ENCODE data around the gene COMP.

The COMP gene

GRCh38 chr19:18751571-18751970, 39.5 kb downstream of the COMP start:
- ATAC-seq, result no peak
- TF ChIP-seq SNAI2 (CRISPR knock-in tag; IDR thresholded peaks at IDR 0.05) (no peak), TOX (CRISPR knock-in tag; IDR thresholded peaks at IDR 0.05; ENCODE audit: borderline replicate concordance) (no peak), PPARA (CRISPR knock-in tag; IDR thresholded peaks at IDR 0.05; ENCODE audit: borderline replicate concordance) (no peak), ZNF565 (CRISPR knock-in tag; conservative IDR thresholded peaks at IDR 0.05; ENCODE audit: low read depth) (no peak), GLIS3 (CRISPR knock-in tag; IDR thresholded peaks at IDR 0.05) (no peak), ZFP30 (CRISPR knock-in tag; IDR thresholded peaks at IDR 0.05) (no peak), ZFP3 (CRISPR knock-in tag; IDR thresholded peaks at IDR 0.05) (no peak), PATZ1 (CRISPR knock-in tag; IDR thresholded peaks at IDR 0.05; ENCODE audit: borderline replicate concordance) (no peak), ESRRG (CRISPR knock-in tag; IDR thresholded peaks at IDR 0.05) (no peak)

DNA sequence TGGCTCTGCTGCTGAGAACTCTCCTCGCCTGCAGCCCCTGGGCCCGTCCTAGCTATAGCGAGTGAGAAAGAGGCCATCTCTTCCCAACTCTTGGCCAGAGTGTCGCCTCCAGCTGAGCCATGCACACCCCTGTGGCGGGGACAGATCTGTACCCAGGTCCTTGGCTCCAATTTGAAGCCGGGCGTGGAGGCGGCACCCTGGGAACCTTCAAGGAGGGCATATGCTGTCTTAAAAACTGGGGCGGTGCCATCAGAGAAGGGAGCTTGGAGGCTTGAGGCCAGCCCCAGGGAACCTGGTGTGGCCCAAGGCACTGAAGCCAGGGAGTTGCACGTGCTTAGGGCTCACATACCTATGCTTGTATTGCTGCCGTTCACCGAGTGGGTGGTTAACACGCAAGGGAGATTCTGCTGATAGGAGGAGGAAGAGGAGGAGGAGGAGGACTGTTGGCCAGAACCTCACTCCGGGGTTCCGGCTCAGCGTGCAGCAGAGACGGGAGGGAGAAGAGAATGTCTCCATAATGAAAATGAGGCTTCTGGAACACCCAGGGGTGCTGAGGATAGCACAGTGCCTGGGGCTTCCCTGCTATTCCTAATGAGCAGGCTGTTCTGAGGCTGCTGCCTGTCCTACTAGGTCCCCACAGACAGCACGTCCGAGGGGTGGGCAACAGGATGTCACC, 40.7 kb downstream of the COMP start:
- no peak for ATAC-seq
- TF ChIP-seq ZNF8 (CRISPR knock-in tag; IDR thresholded peaks at IDR 0.05), result no peak
- TF ChIP-seq ZFP30 (CRISPR knock-in tag; IDR thresholded peaks at IDR 0.05), result no peak
- no peak for TF ChIP-seq PPARA (CRISPR knock-in tag; IDR thresholded peaks at IDR 0.05; ENCODE audit: borderline replicate concordance)
- no peak for TF ChIP-seq BACH2 (CRISPR knock-in tag; IDR thresholded peaks at IDR 0.05; ENCODE audit: borderline replicate concordance)
- no peak for TF ChIP-seq RARB (CRISPR knock-in tag; IDR thresholded peaks at IDR 0.05)
- TF ChIP-seq SNAI2 (CRISPR knock-in tag; IDR thresholded peaks at IDR 0.05), result no peak
- no peak for TF ChIP-seq ISL1 (CRISPR knock-in tag; IDR thresholded peaks at IDR 0.05)
- TF ChIP-seq ZNF70 (CRISPR knock-in tag; IDR thresholded peaks at IDR 0.05), result no peak
- no peak for TF ChIP-seq PATZ1 (CRISPR knock-in tag; IDR thresholded peaks at IDR 0.05; ENCODE audit: borderline replicate concordance)
- TF ChIP-seq OSR1 (CRISPR knock-in tag; IDR thresholded peaks at IDR 0.05), result no peak
- TF ChIP-seq GLIS3 (CRISPR knock-in tag; IDR thresholded peaks at IDR 0.05), result no peak
- TF ChIP-seq CSDC2 (CRISPR knock-in tag; IDR thresholded peaks at IDR 0.05), result no peak
- TF ChIP-seq TSHZ2 (CRISPR knock-in tag; IDR thresholded peaks at IDR 0.05), result no peak
- TF ChIP-seq ZNF565 (CRISPR knock-in tag; conservative IDR thresholded peaks at IDR 0.05; ENCODE audit: low read depth), result no peak

DNA sequence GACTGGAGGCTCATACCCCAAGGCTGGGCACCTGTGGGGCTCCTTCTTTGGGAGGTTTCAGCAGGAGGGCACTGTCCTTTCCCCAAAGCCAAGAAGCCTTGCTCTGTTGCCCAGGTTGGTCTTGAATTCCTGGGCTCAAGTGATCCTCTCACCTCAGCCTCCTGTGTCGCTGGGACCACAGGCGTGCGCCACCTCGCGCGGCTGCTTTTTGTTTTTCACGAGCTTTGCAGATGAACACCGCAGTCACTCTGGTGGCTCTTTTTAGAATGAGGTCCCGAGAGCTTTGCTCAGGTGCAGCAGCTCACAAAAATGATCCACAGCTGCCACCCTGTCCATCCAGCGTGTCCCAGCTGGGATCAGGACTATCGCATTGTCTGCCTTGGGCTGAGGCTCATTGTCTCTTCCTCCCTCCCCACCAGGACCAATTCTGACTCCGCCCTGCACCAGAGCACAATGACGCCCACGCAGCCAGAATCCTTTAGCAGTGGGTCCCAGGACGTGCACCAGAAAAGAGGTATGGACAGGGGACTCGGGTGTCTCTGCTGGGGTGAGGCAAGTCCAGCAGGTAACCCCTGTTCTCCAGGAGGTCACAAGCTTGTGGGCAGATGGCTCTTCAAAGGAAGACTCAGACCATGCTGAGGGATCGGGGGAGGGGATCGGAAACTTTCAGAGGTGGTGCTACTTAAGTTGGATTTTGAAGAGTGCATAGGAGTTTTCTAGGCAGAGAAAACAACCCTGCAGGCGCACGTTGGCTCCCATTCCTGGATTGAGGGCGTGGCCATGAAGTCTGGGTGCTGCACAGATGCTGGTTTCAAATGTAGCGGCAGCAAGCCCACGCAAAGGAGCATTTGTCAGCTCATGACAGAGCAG, 41.5 kb downstream of the COMP start:
- no peak for TF ChIP-seq ESRRG (CRISPR knock-in tag; IDR thresholded peaks at IDR 0.05)
- peak; percentile 88 for TF ChIP-seq ZFP3 (CRISPR knock-in tag; IDR thresholded peaks at IDR 0.05)
- no peak for ATAC-seq

- ATAC-seq, result no peak
- no peak for TF ChIP-seq CSRNP3 (CRISPR knock-in tag; IDR thresholded peaks at IDR 0.05)
- TF ChIP-seq ZC3H10 (CRISPR knock-in tag; IDR thresholded peaks at IDR 0.05), result no peak
- TF ChIP-seq ISL1 (CRISPR knock-in tag; IDR thresholded peaks at IDR 0.05), result no peak
- no peak for TF ChIP-seq CSDC2 (CRISPR knock-in tag; IDR thresholded peaks at IDR 0.05)
- TF ChIP-seq PPARA (CRISPR knock-in tag; IDR thresholded peaks at IDR 0.05; ENCODE audit: borderline replicate concordance), result no peak
- TF ChIP-seq ZNF8 (CRISPR knock-in tag; IDR thresholded peaks at IDR 0.05), result no peak
- TF ChIP-seq RARB (CRISPR knock-in tag; IDR thresholded peaks at IDR 0.05), result no peak
- no peak for TF ChIP-seq ARNTL (CRISPR knock-in tag; IDR thresholded peaks at IDR 0.05; ENCODE audit: borderline replicate concordance, low read depth)
- TF ChIP-seq, protein P1, sequence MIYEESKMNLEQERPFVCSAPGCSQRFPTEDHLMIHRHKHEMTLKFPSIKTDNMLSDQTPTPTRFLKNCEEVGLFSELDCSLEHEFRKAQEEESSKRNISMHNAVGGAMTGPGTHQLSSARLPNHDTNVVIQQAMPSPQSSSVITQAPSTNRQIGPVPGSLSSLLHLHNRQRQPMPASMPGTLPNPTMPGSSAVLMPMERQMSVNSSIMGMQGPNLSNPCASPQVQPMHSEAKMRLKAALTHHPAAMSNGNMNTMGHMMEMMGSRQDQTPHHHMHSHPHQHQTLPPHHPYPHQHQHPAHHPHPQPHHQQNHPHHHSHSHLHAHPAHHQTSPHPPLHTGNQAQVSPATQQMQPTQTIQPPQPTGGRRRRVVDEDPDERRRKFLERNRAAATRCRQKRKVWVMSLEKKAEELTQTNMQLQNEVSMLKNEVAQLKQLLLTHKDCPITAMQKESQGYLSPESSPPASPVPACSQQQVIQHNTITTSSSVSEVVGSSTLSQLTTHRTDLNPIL (CRISPR knock-in tag; IDR thresholded peaks at IDR 0.05; ENCODE audit: low read depth), result no peak
- no peak for TF ChIP-seq BACH2 (CRISPR knock-in tag; IDR thresholded peaks at IDR 0.05; ENCODE audit: borderline replicate concordance)
- no peak for TF ChIP-seq ZNF70 (CRISPR knock-in tag; IDR thresholded peaks at IDR 0.05)
- TF ChIP-seq ZFP3 (CRISPR knock-in tag; IDR thresholded peaks at IDR 0.05), result no peak
Measured at GRCh38 chr19:18746401-18747325, 44.4 kb downstream of the COMP start.

Data from SK-N-SH treated with all-trans-retinoic acid at 6 μM for 48 hours (cell line).